ENCODE results near the gene PSMB5.
A peak's percentile ranks its signal among the peaks of the same experiment; 100 is the strongest.

The PSMB5 gene

GRCh38 chr14:22982477-22983245, 52.0 kb downstream of the PSMB5 start, which contains the start of gene AJUBA (continued):
- TF ChIP-seq ZNF214 (tag by site-specific recombination; IDR thresholded peaks at IDR 0.05; ENCODE audit: borderline replicate concordance) (no peak), ZNF48 (tag by site-specific recombination; IDR thresholded peaks at IDR 0.05) (no peak), SETDB1 (IDR thresholded peaks at IDR 0.05; ENCODE audit: insufficient read length, low read length) (no peak), KLF9 (tag by site-specific recombination; IDR thresholded peaks at IDR 0.05; ENCODE audit: low read depth) (peak; percentile 97), ZNF366 (tag by site-specific recombination; conservative IDR thresholded peaks at IDR 0.05) (peak; percentile 90), ZNF677 (tag by site-specific recombination; IDR thresholded peaks at IDR 0.05) (no peak), ZNF624 (tag by site-specific recombination; IDR thresholded peaks at IDR 0.05) (peak; percentile 45; the same call in 1 of the 2 replicates), ZNF157 (tag by site-specific recombination; IDR thresholded peaks at IDR 0.05) (no peak; the same call in 1 of the 2 replicates), PRDM4 (tag by site-specific recombination; IDR thresholded peaks at IDR 0.05) (peak; percentile 72), BCL11B (tag by site-specific recombination; IDR thresholded peaks at IDR 0.05; ENCODE audit: low read depth) (peak; percentile 96), AEBP2 (tag by site-specific recombination; IDR thresholded peaks at IDR 0.05; ENCODE audit: borderline replicate concordance) (peak; percentile 98), TCF7L2 (IDR thresholded peaks at IDR 0.05; ENCODE audit: borderline replicate concordance, low read depth, low read length) (no peak), ZNF571 (tag by site-specific recombination; IDR thresholded peaks at IDR 0.05) (no peak), ZNF621 (tag by site-specific recombination; IDR thresholded peaks at IDR 0.05) (no peak), ZNF560 (tag by site-specific recombination; IDR thresholded peaks at IDR 0.05; ENCODE audit: borderline replicate concordance) (no peak), ZNF768 (tag by site-specific recombination; IDR thresholded peaks at IDR 0.05) (no peak), OVOL3 (tag by site-specific recombination; IDR thresholded peaks at IDR 0.05) (peak; percentile 75), IKZF3 (tag by site-specific recombination; IDR thresholded peaks at IDR 0.05) (peak; percentile 99), ZNF555 (tag by site-specific recombination; conservative IDR thresholded peaks at IDR 0.05) (no peak), ZNF148 (tag by site-specific recombination; IDR thresholded peaks at IDR 0.05; ENCODE audit: borderline replicate concordance) (peak; percentile 95; the same call in 1 of the 2 replicates), ZNF585B (tag by site-specific recombination; IDR thresholded peaks at IDR 0.05) (peak; percentile 28; the same call in 1 of the 2 replicates), KLF16 (tag by site-specific recombination; IDR thresholded peaks at IDR 0.05) (peak; percentile 100), EGR2 (tag by site-specific recombination; IDR thresholded peaks at IDR 0.05; ENCODE audit: low read depth) (peak; percentile 82; the same call in 1 of the 2 replicates), ZNF837 (tag by site-specific recombination; IDR thresholded peaks at IDR 0.05) (no peak; the same call in 1 of the 2 replicates), ZSCAN18 (tag by site-specific recombination; IDR thresholded peaks at IDR 0.05) (peak; percentile 94), ZNF324 (tag by site-specific recombination; IDR thresholded peaks at IDR 0.05) (peak; percentile 99), SP7 (tag by site-specific recombination; IDR thresholded peaks at IDR 0.05) (peak; percentile 98)

Data from HEK293 (cell line).